Left kidney (tissue), 2 donors: ENCODE data around the gene CASKIN1. TPM values are rescaled to one million over a fixed set of nuclear protein-coding genes. Genes with fewer than 3 reads are reported as not detected.
"Not testable (repeated sequence)": the region's sequence is repeated elsewhere in the genome, so short reads cannot be mapped to it uniquely, and the experiment has no call there.

Experiments used
- DNase-seq: peaks from one replicate; pipeline ENCODE4 v3.0.0-alpha.2; 2013
- polyA plus RNA-seq: library from polyadenylated mRNA; unstranded; fragments of 120-200 nt; gene quantifications from one replicate; pipeline ENCODE4 v1.2.1, GENCODE V29; 2013; ENCODE audit not compliant: insufficient read length

The CASKIN1 gene
- polyA plus RNA-seq, 1 donor, result 1.5 TPM

- DNase-seq, result not testable (repeated sequence)
Measured at GRCh38 chr16:2133797-2134196, 62.6 kb downstream of the CASKIN1 start.

- not testable (repeated sequence) for DNase-seq
Measured at GRCh38 chr16:2129890-2130447, 66.4 kb downstream of the CASKIN1 start.

GRCh38 chr16:2129251-2129650, 67.2 kb downstream of the CASKIN1 start:
- not testable (repeated sequence) for DNase-seq

GRCh38 chr16:2127630-2128280, 68.7 kb downstream of the CASKIN1 start:
- DNase-seq, result not testable (repeated sequence)

Other genes with a start within 250 kb of the CASKIN1 start
- 0.18 TPM for gene RPL3L, start 241.9 kb downstream of the CASKIN1 start, polyA plus RNA-seq
- gene NDUFB10, start 237.1 kb downstream of the CASKIN1 start, polyA plus RNA-seq, result 116 TPM
- gene RPS2, start 231.8 kb downstream of the CASKIN1 start, polyA plus RNA-seq, result 1,628 TPM
- not detected for gene RNF151, start 229.7 kb downstream of the CASKIN1 start, polyA plus RNA-seq
- 30.3 TPM for gene TBL3, start 224.6 kb downstream of the CASKIN1 start, polyA plus RNA-seq
- 0.78 TPM for gene NOXO1, start 215.1 kb downstream of the CASKIN1 start, polyA plus RNA-seq
- 23.1 TPM for gene GFER, start 212.4 kb downstream of the CASKIN1 start, polyA plus RNA-seq
- 1.5 TPM for gene SYNGR3, start 206.6 kb downstream of the CASKIN1 start, polyA plus RNA-seq
- 15.8 TPM for gene ZNF598, start 186.8 kb downstream of the CASKIN1 start, polyA plus RNA-seq
- 3.8 TPM for gene NPW, start 176.8 kb downstream of the CASKIN1 start, polyA plus RNA-seq
- 82.9 TPM for gene NHERF2, start 169.7 kb downstream of the CASKIN1 start, polyA plus RNA-seq
- 14.7 TPM for gene NTHL1, start 148.8 kb downstream of the CASKIN1 start, polyA plus RNA-seq
- 165 TPM for gene TSC2, start 148.6 kb downstream of the CASKIN1 start, polyA plus RNA-seq
- 82.5 TPM for gene PKD1, start 60.7 kb downstream of the CASKIN1 start, polyA plus RNA-seq
- gene RAB26, start 48.0 kb downstream of the CASKIN1 start, polyA plus RNA-seq, result 2.1 TPM
- 55.7 TPM for gene TRAF7, start 40.8 kb downstream of the CASKIN1 start, polyA plus RNA-seq
- gene MLST8, start 8.8 kb upstream of the CASKIN1 start, polyA plus RNA-seq, result 39.7 TPM
- gene BRICD5, start 14.3 kb upstream of the CASKIN1 start, polyA plus RNA-seq, result 6.7 TPM
- gene PGP, start 18.2 kb upstream of the CASKIN1 start, polyA plus RNA-seq, result 16.8 TPM
- gene E4F1, start 27.0 kb upstream of the CASKIN1 start, polyA plus RNA-seq, result 14.7 TPM
- 0.93 TPM for gene DNASE1L2, start 39.8 kb upstream of the CASKIN1 start, polyA plus RNA-seq
- 55.2 TPM for gene ECI1, start 55.0 kb upstream of the CASKIN1 start, polyA plus RNA-seq
- gene RNPS1, start 71.5 kb upstream of the CASKIN1 start, polyA plus RNA-seq, result 207 TPM
- 6.3 TPM for gene ABCA3, start 144.1 kb upstream of the CASKIN1 start, polyA plus RNA-seq
- gene CCNF, start 232.8 kb upstream of the CASKIN1 start, polyA plus RNA-seq, result 15.0 TPM